Liver (tissue), 3 donors: ENCODE results near the gene PITRM1.

Source experiments
- EGR1 ChIP-seq, 2 donors: IDR thresholded peaks; 2 replicates each; pipeline ENCODE4 v1.6.1; 2016 to 2018; ENCODE audit warnings: antibody characterized with exemption in 2 of 2, low read depth in 2 of 2
- FOXA1 ChIP-seq: IDR thresholded peaks from 2 replicates; pipeline ENCODE4 v1.6.1; 2016; ENCODE audit warnings: antibody characterized with exemption
- GABPA ChIP-seq, 2 donors: IDR thresholded peaks in 1 of 2; conservative IDR thresholded peaks in 1 of 2; 2 replicates each; pipeline ENCODE4 v1.6.1; 2016; ENCODE audit warnings: antibody characterized with exemption in 2 of 2, mild to moderate bottlenecking in 1 of 2, moderate library complexity in 1 of 2
- JUND ChIP-seq, 2 donors: IDR thresholded peaks; 2 replicates each; pipeline ENCODE4 v1.6.1; 2016; ENCODE audit warnings: antibody characterized with exemption in 2 of 2
- RAD21 ChIP-seq, 2 donors: IDR thresholded peaks; 2 replicates each; pipeline ENCODE4 v1.6.1; 2016; ENCODE audit warnings: antibody characterized with exemption in 2 of 2, mild to moderate bottlenecking in 2 of 2
- RXRA ChIP-seq, 2 donors: IDR thresholded peaks; 2 replicates each; pipeline ENCODE4 v1.6.1; 2017 to 2018; ENCODE audit warnings: antibody characterized with exemption in 2 of 2, mild to moderate bottlenecking in 1 of 2
- SP1 ChIP-seq: IDR thresholded peaks from 2 replicates; pipeline ENCODE4 v1.6.1; 2018; ENCODE audit warnings: antibody characterized with exemption, mild to moderate bottlenecking
- TAF1 ChIP-seq: conservative IDR thresholded peaks from 2 replicates; pipeline ENCODE4 v1.6.1; 2016; ENCODE audit warnings: antibody characterized with exemption, mild to moderate bottlenecking
- YY1 ChIP-seq: IDR thresholded peaks from 2 replicates; pipeline ENCODE4 v1.6.1; 2016; ENCODE audit warnings: antibody characterized with exemption, mild to moderate bottlenecking
- TF ChIP-seq, protein P1 (sequence below): fragments of 150-350 bp; IDR thresholded peaks from 2 replicates; pipeline ENCODE4 v1.5.1; 2017; ENCODE audit warnings: improper control_type of control experiment, low read depth, low read length; ENCODE audit not compliant: missing input control
- TF ChIP-seq, protein P2 (sequence below): IDR thresholded peaks from 2 replicates; pipeline ENCODE4 v1.6.1; 2016; ENCODE audit warnings: antibody characterized with exemption
- TF ChIP-seq, protein P3 (sequence below): IDR thresholded peaks from 2 replicates; pipeline ENCODE4 v1.6.1; 2016; ENCODE audit warnings: antibody characterized with exemption
- TF ChIP-seq, protein P4 (sequence below): IDR thresholded peaks from 2 replicates; pipeline ENCODE4 v1.6.1; 2016; ENCODE audit warnings: antibody characterized with exemption, mild to moderate bottlenecking
- TF ChIP-seq, protein P5 (sequence below): IDR thresholded peaks from 2 replicates; pipeline ENCODE4 v1.6.1; 2016; ENCODE audit warnings: antibody characterized with exemption
- donor health status: healthy.
- donor health status: healthy.

DNA sequence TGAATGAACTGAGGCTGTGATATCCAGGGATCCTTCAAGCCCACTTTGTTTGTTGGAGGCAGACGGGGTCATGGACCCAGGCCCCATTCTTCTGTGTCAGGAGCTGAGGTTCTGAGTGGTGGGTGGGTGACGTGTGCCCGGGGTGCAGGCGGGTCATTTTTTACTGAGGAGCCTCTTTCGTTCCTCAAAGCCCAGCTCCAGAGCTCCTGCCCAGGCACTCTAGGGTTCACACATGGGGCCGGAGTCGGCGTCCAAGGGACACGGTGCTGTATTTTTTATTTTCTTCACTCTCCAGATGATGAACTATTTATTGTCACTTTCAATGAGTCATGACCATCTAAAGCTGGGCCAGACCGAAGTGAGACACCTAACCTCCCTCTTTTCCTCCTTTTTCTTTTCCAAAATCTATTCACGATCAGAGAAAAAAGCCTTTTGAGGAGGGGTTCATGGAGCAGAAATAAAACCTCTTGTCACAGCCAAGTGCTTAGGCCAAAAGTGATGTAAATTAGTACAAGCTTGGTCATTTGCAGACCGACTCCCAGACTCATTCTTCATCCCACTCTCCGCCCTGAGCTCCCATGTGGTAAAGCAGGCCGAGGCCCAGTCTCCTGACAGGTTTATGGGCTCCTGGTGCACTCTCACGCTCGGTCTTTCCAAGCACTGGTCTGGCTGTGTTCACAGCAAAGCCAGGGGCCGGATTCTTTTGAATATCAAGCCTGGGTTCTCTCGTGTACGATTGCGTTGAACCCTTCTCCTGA, 41.4 kb upstream of the PITRM1 start:
- TF ChIP-seq, protein P1, sequence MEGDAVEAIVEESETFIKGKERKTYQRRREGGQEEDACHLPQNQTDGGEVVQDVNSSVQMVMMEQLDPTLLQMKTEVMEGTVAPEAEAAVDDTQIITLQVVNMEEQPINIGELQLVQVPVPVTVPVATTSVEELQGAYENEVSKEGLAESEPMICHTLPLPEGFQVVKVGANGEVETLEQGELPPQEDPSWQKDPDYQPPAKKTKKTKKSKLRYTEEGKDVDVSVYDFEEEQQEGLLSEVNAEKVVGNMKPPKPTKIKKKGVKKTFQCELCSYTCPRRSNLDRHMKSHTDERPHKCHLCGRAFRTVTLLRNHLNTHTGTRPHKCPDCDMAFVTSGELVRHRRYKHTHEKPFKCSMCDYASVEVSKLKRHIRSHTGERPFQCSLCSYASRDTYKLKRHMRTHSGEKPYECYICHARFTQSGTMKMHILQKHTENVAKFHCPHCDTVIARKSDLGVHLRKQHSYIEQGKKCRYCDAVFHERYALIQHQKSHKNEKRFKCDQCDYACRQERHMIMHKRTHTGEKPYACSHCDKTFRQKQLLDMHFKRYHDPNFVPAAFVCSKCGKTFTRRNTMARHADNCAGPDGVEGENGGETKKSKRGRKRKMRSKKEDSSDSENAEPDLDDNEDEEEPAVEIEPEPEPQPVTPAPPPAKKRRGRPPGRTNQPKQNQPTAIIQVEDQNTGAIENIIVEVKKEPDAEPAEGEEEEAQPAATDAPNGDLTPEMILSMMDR, result no peak
- TF ChIP-seq EGR1 (IDR thresholded peaks at IDR 0.05; ENCODE audit: low read depth in 2 of 2) (no peak), YY1 (no peak), RXRA (IDR thresholded peaks at IDR 0.05) (no peak), GABPA (IDR thresholded peaks at IDR 0.05 in 1 of 2, conservative IDR thresholded peaks at IDR 0.05 in 1 of 2) (no peak), JUND (IDR thresholded peaks at IDR 0.05) (no peak), SP1 (no peak), RAD21 (IDR thresholded peaks at IDR 0.05) (no peak), TAF1 (no peak), FOXA1 (no peak)
- TF ChIP-seq, protein P2, sequence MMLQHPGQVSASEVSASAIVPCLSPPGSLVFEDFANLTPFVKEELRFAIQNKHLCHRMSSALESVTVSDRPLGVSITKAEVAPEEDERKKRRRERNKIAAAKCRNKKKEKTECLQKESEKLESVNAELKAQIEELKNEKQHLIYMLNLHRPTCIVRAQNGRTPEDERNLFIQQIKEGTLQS, result no peak
- TF ChIP-seq, protein P3, sequence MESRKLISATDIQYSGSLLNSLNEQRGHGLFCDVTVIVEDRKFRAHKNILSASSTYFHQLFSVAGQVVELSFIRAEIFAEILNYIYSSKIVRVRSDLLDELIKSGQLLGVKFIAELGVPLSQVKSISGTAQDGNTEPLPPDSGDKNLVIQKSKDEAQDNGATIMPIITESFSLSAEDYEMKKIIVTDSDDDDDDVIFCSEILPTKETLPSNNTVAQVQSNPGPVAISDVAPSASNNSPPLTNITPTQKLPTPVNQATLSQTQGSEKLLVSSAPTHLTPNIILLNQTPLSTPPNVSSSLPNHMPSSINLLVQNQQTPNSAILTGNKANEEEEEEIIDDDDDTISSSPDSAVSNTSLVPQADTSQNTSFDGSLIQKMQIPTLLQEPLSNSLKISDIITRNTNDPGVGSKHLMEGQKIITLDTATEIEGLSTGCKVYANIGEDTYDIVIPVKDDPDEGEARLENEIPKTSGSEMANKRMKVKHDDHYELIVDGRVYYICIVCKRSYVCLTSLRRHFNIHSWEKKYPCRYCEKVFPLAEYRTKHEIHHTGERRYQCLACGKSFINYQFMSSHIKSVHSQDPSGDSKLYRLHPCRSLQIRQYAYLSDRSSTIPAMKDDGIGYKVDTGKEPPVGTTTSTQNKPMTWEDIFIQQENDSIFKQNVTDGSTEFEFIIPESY, result no peak
- TF ChIP-seq, protein P4, sequence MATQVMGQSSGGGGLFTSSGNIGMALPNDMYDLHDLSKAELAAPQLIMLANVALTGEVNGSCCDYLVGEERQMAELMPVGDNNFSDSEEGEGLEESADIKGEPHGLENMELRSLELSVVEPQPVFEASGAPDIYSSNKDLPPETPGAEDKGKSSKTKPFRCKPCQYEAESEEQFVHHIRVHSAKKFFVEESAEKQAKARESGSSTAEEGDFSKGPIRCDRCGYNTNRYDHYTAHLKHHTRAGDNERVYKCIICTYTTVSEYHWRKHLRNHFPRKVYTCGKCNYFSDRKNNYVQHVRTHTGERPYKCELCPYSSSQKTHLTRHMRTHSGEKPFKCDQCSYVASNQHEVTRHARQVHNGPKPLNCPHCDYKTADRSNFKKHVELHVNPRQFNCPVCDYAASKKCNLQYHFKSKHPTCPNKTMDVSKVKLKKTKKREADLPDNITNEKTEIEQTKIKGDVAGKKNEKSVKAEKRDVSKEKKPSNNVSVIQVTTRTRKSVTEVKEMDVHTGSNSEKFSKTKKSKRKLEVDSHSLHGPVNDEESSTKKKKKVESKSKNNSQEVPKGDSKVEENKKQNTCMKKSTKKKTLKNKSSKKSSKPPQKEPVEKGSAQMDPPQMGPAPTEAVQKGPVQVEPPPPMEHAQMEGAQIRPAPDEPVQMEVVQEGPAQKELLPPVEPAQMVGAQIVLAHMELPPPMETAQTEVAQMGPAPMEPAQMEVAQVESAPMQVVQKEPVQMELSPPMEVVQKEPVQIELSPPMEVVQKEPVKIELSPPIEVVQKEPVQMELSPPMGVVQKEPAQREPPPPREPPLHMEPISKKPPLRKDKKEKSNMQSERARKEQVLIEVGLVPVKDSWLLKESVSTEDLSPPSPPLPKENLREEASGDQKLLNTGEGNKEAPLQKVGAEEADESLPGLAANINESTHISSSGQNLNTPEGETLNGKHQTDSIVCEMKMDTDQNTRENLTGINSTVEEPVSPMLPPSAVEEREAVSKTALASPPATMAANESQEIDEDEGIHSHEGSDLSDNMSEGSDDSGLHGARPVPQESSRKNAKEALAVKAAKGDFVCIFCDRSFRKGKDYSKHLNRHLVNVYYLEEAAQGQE, result no peak
- TF ChIP-seq, protein P5, sequence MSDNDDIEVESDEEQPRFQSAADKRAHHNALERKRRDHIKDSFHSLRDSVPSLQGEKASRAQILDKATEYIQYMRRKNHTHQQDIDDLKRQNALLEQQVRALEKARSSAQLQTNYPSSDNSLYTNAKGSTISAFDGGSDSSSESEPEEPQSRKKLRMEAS, result no peak
